ENCODE results near the gene MYO18A. TPM values are rescaled to one million over a fixed set of nuclear protein-coding genes. Genes with fewer than 3 reads are reported as not detected.

Gene MYO18A
- total and polyA plus RNA-seq, 12 donors = 61.4 to 442 (median 327) TPM

DNA sequence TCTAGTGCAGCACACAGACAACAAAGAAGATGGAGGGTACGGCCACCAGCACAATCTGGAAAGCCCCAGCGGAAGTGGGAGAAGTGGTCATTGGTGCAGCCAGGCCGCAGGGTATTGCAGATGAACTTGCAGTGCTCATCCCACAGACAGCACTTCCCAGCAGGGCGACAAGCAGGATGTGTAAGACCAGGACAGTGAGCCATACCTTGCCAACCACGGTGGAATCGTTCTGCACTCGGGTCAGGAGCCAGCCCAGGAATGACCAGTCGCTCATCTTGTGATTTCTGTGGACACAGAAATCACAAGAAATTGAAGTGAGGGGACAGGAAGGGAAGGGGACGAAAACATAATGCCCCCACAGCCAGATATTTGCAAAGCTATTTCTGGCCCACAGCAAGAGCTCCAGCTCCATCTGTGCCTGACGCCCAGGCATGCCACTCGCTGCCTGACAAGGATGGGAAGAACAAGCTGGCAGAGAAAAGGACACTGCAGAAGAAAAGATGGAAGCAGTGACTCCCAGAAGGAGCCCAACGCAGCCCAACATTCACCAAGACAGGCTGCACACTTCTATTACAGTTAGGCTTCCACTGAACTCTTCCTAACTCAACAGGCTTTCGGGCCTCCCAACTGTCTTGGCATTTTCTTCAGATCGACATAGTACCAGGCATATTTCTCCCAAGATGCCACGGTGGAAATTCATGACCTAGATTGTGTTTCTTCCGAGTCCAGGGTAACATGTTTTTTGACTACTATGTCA lies 17.5 kb upstream of the MYO18A start:
- ATAC-seq = no peak
- Histone ChIP-seq H3K4me1 (peaks cover 0 to 13% (median 0%) of the 10 kb centered on the region in 9 donors), H3K27me3 (no peaks in the 10 kb centered on the region), H3K36me3 (no peaks in the 10 kb centered on the region), H3K27ac (no peak overlapping the region), H3K4me3 (no peak overlapping the region), H3K9me3 (no peaks in the 10 kb centered on the region)
- no peak for DNase-seq
- intact Hi-C loops (cut with DNase I) = no loop called here
- 88% methylated on average over 16 of the region's 16 CpGs for WGBS, 2 donors
- TF ChIP-seq, protein P1, sequence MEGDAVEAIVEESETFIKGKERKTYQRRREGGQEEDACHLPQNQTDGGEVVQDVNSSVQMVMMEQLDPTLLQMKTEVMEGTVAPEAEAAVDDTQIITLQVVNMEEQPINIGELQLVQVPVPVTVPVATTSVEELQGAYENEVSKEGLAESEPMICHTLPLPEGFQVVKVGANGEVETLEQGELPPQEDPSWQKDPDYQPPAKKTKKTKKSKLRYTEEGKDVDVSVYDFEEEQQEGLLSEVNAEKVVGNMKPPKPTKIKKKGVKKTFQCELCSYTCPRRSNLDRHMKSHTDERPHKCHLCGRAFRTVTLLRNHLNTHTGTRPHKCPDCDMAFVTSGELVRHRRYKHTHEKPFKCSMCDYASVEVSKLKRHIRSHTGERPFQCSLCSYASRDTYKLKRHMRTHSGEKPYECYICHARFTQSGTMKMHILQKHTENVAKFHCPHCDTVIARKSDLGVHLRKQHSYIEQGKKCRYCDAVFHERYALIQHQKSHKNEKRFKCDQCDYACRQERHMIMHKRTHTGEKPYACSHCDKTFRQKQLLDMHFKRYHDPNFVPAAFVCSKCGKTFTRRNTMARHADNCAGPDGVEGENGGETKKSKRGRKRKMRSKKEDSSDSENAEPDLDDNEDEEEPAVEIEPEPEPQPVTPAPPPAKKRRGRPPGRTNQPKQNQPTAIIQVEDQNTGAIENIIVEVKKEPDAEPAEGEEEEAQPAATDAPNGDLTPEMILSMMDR (IDR thresholded peaks at IDR 0.05) = no peak

DNA sequence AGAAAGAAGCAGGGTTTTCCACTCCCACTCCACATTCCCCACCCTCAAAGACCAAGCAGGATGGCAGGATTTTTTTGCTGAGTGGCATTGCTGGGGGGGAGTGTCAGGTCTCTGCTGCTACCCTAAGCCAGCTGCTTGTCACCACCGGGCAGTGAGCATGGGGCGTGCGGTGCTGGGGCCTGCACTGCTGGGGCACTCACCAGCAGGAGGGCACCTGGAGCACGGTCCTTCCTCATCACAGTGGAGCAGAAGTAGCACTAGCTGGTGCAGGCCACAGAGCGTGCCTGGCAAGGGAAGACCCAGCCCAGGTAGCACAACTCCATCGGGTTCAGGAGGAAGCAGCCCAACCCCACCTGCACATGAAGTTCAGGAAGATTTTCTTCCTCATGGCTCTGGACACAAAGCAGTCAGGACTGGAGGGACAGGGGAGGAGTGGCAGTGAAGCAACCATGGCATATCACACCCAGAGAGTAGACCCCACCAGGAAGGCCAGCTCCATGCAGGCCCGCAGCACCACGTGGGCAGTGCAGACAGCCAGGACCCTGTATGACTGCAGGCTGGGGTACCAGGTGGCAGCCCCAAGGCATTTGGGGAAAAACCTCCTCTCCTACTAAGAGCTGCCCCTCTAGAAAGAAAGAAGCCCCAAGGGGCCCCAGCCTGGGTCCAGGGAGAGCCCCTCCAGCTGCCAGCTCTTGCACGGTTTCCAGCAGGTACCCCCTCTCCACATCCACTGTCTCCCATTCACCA lies 16.7 kb upstream of the MYO18A start:
- intact Hi-C loops (cut with DNase I) = no loop called here
- Histone ChIP-seq H3K27ac (no peak overlapping the region), H3K27me3 (no peaks in the 10 kb centered on the region), H3K4me1 (peaks cover 0 to 13% (median 0%) of the 10 kb centered on the region in 9 donors), H3K4me3 (no peak overlapping the region), H3K36me3 (no peaks in the 10 kb centered on the region), H3K9me3 (no peaks in the 10 kb centered on the region)
- no peak for DNase-seq
- WGBS, 2 donors = 86 to 88% methylated on average over 9 of the region's 9 CpGs
- peak in 1 of 8 donors; percentile 30 for ATAC-seq
- TF ChIP-seq, protein P1 (IDR thresholded peaks at IDR 0.05) = no peak

DNA sequence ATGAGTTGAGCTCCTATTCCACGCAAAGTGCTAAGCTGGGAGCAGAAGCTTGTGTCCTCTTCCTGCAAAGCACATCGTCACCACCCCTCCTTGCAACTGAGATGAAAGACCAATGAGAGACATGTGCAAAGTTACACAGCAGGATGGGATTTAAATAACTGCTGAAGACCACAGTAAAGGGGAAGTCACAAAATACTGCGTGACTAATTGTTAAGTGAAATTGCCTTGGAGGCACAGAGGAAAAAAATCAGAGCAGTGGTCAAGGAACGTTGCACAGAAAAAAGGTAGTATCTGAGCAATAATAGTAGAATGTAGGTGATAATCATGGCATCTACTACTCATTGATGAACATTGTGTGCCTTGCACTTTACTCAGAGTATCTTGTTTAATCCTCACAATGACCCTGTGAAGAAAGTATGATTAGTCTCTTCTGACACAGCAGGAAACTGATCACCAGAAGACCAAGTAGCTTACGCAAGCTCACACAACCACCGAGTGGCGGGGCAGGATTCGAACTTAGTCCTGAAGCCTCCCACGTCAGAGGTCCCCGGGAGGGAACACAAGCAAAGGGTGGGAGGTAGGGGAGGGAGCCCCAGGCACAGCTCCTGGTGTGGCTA lies 15.4 kb upstream of the MYO18A start:
- DNase-seq = no peak
- TF ChIP-seq, protein P1 (IDR thresholded peaks at IDR 0.05) = no peak
- no peaks in the 10 kb centered on the region for H3K27me3 ChIP-seq
- peak overlapping the region in 1 of 10 donors; percentile 73 for H3K27ac ChIP-seq
- H3K4me3 ChIP-seq = no peak overlapping the region
- no peaks in the 10 kb centered on the region for H3K36me3 ChIP-seq
- intact Hi-C loops (cut with DNase I) = no loop called here
- peaks cover 0 to 13% (median 0%) of the 10 kb centered on the region in 9 donors for H3K4me1 ChIP-seq
- 69 to 79% methylated on average over 10 of the region's 10 CpGs for WGBS, 2 donors
- ATAC-seq = peak in 6 of 8 donors; percentile 34 to 52 (median 46)
- H3K9me3 ChIP-seq = no peaks in the 10 kb centered on the region

DNA sequence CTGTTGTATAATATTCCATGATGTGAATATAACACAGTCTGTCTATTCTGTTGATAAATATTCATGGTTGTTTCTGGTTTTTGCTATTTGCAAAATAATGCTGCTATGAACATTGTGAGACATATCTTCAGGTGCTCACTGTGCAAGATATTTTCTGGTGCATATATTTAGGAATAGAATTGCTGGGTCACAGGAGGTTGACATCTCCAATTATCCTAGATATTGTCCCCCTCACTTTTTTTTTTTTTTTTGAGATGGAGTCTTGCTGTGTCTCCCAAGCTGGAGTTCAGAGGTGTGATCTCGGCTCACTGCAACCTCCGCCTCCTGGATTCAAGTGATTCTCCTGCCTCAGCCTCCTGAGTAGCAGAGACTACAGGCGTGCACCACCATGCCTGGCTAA lies 14.5 kb upstream of the MYO18A start:
- H3K27ac ChIP-seq = no peak overlapping the region
- peaks cover 0 to 9% (median 0%) of the 10 kb centered on the region in 9 donors for H3K4me1 ChIP-seq
- H3K36me3 ChIP-seq = no peaks in the 10 kb centered on the region
- intact Hi-C loops (cut with DNase I) = no loop called here
- 95 to 96% methylated on average over 3 of the region's 3 CpGs for WGBS, 2 donors
- TF ChIP-seq, protein P1 (IDR thresholded peaks at IDR 0.05) = no peak
- ATAC-seq (no peak), DNase-seq (no peak)
- H3K9me3 ChIP-seq = no peaks in the 10 kb centered on the region
- H3K4me3 ChIP-seq = no peak overlapping the region
- H3K27me3 ChIP-seq = no peaks in the 10 kb centered on the region

Measured in heart right ventricle (tissue), 16 donors.